Neural cell (in vitro differentiated cells): Measurements from ENCODE around the gene SRGAP3. TPM values are rescaled to one million over a fixed set of nuclear protein-coding genes. Genes with fewer than 3 reads are reported as not detected.

Experiments used
- H2AFZ ChIP-seq: fragments of 200-600, 300-800 bp; sonication (generic), shearing (Covaris generic); 2 replicates; pipeline ENCODE4 v1.6.0; 2014; ENCODE audit warnings: low read depth, mild to moderate bottlenecking, antibody characterized with exemption, low read length, moderate library complexity
- H3F3A ChIP-seq: fragments of 200-600 bp; shearing (Covaris generic); 2 replicates; pipeline ENCODE4 v1.6.1; 2016; ENCODE audit warnings: mild to moderate bottlenecking, moderate library complexity, mixed read lengths, antibody characterized with exemption, low read length; ENCODE audit not compliant: insufficient read depth, poor library complexity, severe bottlenecking
- H3K27ac ChIP-seq: fragments of 200-600, 300-800 bp; sonication (generic), shearing (Covaris generic); 2 replicates; pipeline ENCODE4 v1.5.1; 2014; ENCODE audit warnings: mild to moderate bottlenecking, low read length, moderate library complexity
- H3K27me3 ChIP-seq: fragments of 300-800, 200-600 bp; sonication (generic), shearing (Covaris generic); 2 replicates; pipeline ENCODE4 v1.6.0; 2014; ENCODE audit warnings: mild to moderate bottlenecking, low read depth, low read length, moderate library complexity; ENCODE audit not compliant: insufficient read depth
- H3K36me3 ChIP-seq: fragments of 300-800, 200-600 bp; sonication (generic), shearing (Covaris generic); 2 replicates; pipeline ENCODE4 v1.5.1; 2014; ENCODE audit warnings: mild to moderate bottlenecking, antibody characterized with exemption, low read length, moderate library complexity; ENCODE audit not compliant: insufficient read depth
- H3K4me2 ChIP-seq: fragments of 300-800, 200-600 bp; sonication (generic), shearing (Covaris generic); 2 replicates; pipeline ENCODE4 v1.6.0; 2014; ENCODE audit warnings: mild to moderate bottlenecking, low read length
- H3K4me3 ChIP-seq: fragments of 300-800, 200-600 bp; sonication (generic), shearing (Covaris generic); 2 replicates; pipeline ENCODE4 v1.5.1; 2014; ENCODE audit warnings: mild to moderate bottlenecking, low read length, moderate library complexity
- H3K79me2 ChIP-seq: fragments of 200-600 bp; shearing (Covaris generic); replicated peaks from 2 replicates; pipeline ENCODE4 v1.6.0; 2014; ENCODE audit warnings: mild to moderate bottlenecking, low read length, moderate library complexity; ENCODE audit not compliant: insufficient read depth
- H3K9ac ChIP-seq: fragments of 300-800, 200-600 bp; sonication (generic), shearing (Covaris generic); 2 replicates; pipeline ENCODE4 v1.6.1; 2016; ENCODE audit warnings: mild to moderate bottlenecking, low read length, mixed read lengths
- H3K9me2 ChIP-seq: fragments of 200-600 bp; shearing (Covaris generic); 2 replicates; pipeline ENCODE4 v1.6.1; 2016; ENCODE audit warnings: mild to moderate bottlenecking, low read length, mixed read lengths; ENCODE audit not compliant: insufficient read depth
- H3K9me3 ChIP-seq: fragments of 200-600, 300-800 bp; sonication (generic), shearing (Covaris generic); 2 replicates; pipeline ENCODE4 v1.6.1; 2016; ENCODE audit warnings: mild to moderate bottlenecking, mixed run types, low read length, moderate library complexity, mixed read lengths
- H4K20me1 ChIP-seq: fragments of 200-600 bp; shearing (Covaris generic); 2 replicates; pipeline ENCODE4 v1.6.1; 2016; ENCODE audit warnings: mild to moderate bottlenecking, mixed run types; ENCODE audit not compliant: insufficient read depth
- CTCF ChIP-seq: fragments of 450-650 bp; IDR thresholded peaks from 2 replicates; pipeline ENCODE4 v1.5.1; 2014; ENCODE audit warnings: antibody characterized with exemption, mild to moderate bottlenecking, moderate library complexity; ENCODE audit not compliant: poor library complexity, severe bottlenecking
- EP300 ChIP-seq: fragments of 450-650 bp; conservative IDR thresholded peaks from 2 replicates; pipeline ENCODE4 v1.6.1; 2014; ENCODE audit warnings: antibody characterized with exemption, mild to moderate bottlenecking, moderate library complexity; ENCODE audit not compliant: poor library complexity, severe bottlenecking
- EZH2 ChIP-seq: fragments of 200-600, 300-800 bp; shearing (Covaris generic), sonication (generic); IDR thresholded peaks from 2 replicates; pipeline ENCODE4 v1.6.1; 2014; ENCODE audit warnings: antibody characterized with exemption, low read length, borderline replicate concordance, mild to moderate bottlenecking; ENCODE audit not compliant: insufficient read depth, poor library complexity, severe bottlenecking
- MXI1 ChIP-seq: fragments of 450-650 bp; conservative IDR thresholded peaks from 2 replicates; pipeline ENCODE4 v1.6.1; 2014; ENCODE audit warnings: antibody characterized with exemption, mild to moderate bottlenecking; ENCODE audit not compliant: poor library complexity, severe bottlenecking
- POLR2AphosphoS5 ChIP-seq: IDR thresholded peaks from 2 replicates; pipeline ENCODE4 v1.6.1; 2012
- RAD21 ChIP-seq: fragments of 450-650 bp; conservative IDR thresholded peaks from 2 replicates; pipeline ENCODE4 v1.6.1; 2014; ENCODE audit warnings: antibody characterized with exemption, mild to moderate bottlenecking, moderate library complexity
- REST ChIP-seq: IDR thresholded peaks from 2 replicates; pipeline ENCODE4 v1.6.1; 2012; ENCODE audit warnings: borderline replicate concordance
- SMC3 ChIP-seq: fragments of 450-650 bp; conservative IDR thresholded peaks from 2 replicates; pipeline ENCODE4 v1.6.1; 2014; ENCODE audit warnings: antibody characterized with exemption, mild to moderate bottlenecking, moderate library complexity; ENCODE audit not compliant: poor library complexity
- TAF1 ChIP-seq: IDR thresholded peaks from 2 replicates; pipeline ENCODE4 v1.6.1; 2012; ENCODE audit warnings: low read depth
- polyA plus RNA-seq: library from polyadenylated mRNA; depleted of rRNA; stranded (reverse); fragments of >200 nt; gene quantifications from 2 replicates; pipeline ENCODE4 v1.2.3, GENCODE V29; 2014

SRGAP3 gene
- polyA plus RNA-seq, 1 donor from 2014 or later, result 31.5 TPM

GRCh38 chr3:8964436-8965370 lies 284.7 kb downstream of the SRGAP3 start:
- no peaks in the 10 kb centered on the region for H3K27me3 ChIP-seq
- no peak overlapping the region for H3K4me3 ChIP-seq
- H3K79me2 ChIP-seq, result peaks cover 30% of the 10 kb centered on the region
- TF ChIP-seq POLR2AphosphoS5 (no peak), CTCF (no peak)
- no peaks in the 10 kb centered on the region for H3F3A ChIP-seq
- H2AFZ ChIP-seq, result no peak overlapping the region
- H3K36me3 ChIP-seq, result no peaks in the 10 kb centered on the region
- H3K9me2 ChIP-seq, result no peaks in the 10 kb centered on the region
- H3K9ac ChIP-seq, result no peak overlapping the region
- H3K9me3 ChIP-seq, result no peaks in the 10 kb centered on the region
- no peaks in the 10 kb centered on the region for H4K20me1 ChIP-seq
- H3K4me2 ChIP-seq, result no peak overlapping the region
- no peak overlapping the region for H3K27ac ChIP-seq

- Histone ChIP-seq H3K4me3 (peak within 1 kb of the TSS; percentile 86), H3K9me3 (no peaks in the 10 kb centered on the region), H4K20me1 (no peaks in the 10 kb centered on the region), H3K36me3 (peaks cover 3% of the 10 kb centered on the region), H3K9ac (peak within 1 kb of the TSS; percentile 64), H3K79me2 (peaks cover 31% of the 10 kb centered on the region), H3K27me3 (no peaks in the 10 kb centered on the region), H3K4me2 (peak within 1 kb of the TSS; percentile 97), H2AFZ (peak within 1 kb of the TSS; percentile 56), H3K9me2 (no peaks in the 10 kb centered on the region), H3F3A (no peaks in the 10 kb centered on the region), H3K27ac (peak within 1 kb of the TSS; percentile 23)
- TF ChIP-seq POLR2AphosphoS5, result peak; percentile 88
- peak; percentile 49 for TF ChIP-seq EP300
- peak; percentile 97 for TF ChIP-seq MXI1
- TF ChIP-seq TAF1, result peak; percentile 13
- no peak for TF ChIP-seq EZH2
- TF ChIP-seq REST, result peak; percentile 30
- no peak for TF ChIP-seq CTCF
- TF ChIP-seq SMC3, result peak; percentile 53
- TF ChIP-seq RAD21, result no peak
Measured at GRCh38 chr3:8963137-8963853, 286.2 kb downstream of the SRGAP3 start, which contains the start of gene RAD18. Gene RAD18, minus strand, starts transcription at chr3:8963472. Its CDS starts 87 bp downstream, at chr3:8963385.
